Panc1 (cell line): ENCODE data around the gene CEP95. TPM values are rescaled to one million over a fixed set of nuclear protein-coding genes. Genes with fewer than 3 reads are reported as not detected.

Experiments used
- ATAC-seq: fragments of 200-7000 bp; cut with Tn5 transposase; 2 replicates; pipeline ENCODE4 v1.9.1; 2020; ENCODE audit warnings: mild to moderate bottlenecking, moderate library complexity
- BruUV-seq: library from RNA; stranded (reverse); fragments of 400-500 nt; replicated peaks from 2 replicates; lab custom pipeline; 2021; lab: Mats Ljungman, UMichigan
- CTCF ChIA-PET: fragments of 300-600 bp; sonication (Branson Sonifier 250); formaldehyde crosslinking; loops from one replicate; lab custom pipeline; 2022; ENCODE audit warnings: antibody characterized with exemption; lab: Charles Lee
- POLR2A ChIA-PET: fragments of 300-600 bp; sonication (Branson Sonifier 250); formaldehyde crosslinking; loops from one replicate; lab custom pipeline; 2022; ENCODE audit warnings: antibody characterized with exemption; lab: Charles Lee
- DNase-seq: peaks from one replicate; pipeline ENCODE4 v3.0.0-alpha.2; 2010; ENCODE audit warnings: low read depth, low spot score
- H3K27ac ChIP-seq: 2 replicates; pipeline ENCODE4 v1.5.1; 2011; ENCODE audit warnings: mild to moderate bottlenecking, low read length, inconsistent platforms
- H3K27me3 ChIP-seq: fragments of 200-500 bp; sonication (Bioruptor generic); 2 replicates; pipeline ENCODE4 v1.6.0; 2014; ENCODE audit warnings: low read length, inconsistent platforms; ENCODE audit not compliant: control insufficient read depth, insufficient read depth
- H3K36me3 ChIP-seq: fragments of 200-500 bp; sonication (Bioruptor generic); 2 replicates; pipeline ENCODE4 v1.5.1; 2014; ENCODE audit warnings: inconsistent platforms, mild to moderate bottlenecking, low read length, moderate library complexity; ENCODE audit not compliant: control insufficient read depth, insufficient read depth
- H3K4me1 ChIP-seq: 2 replicates; pipeline ENCODE4 v1.5.1; 2011; ENCODE audit warnings: inconsistent platforms, mild to moderate bottlenecking, low read length, moderate library complexity; ENCODE audit not compliant: control insufficient read depth, insufficient read depth
- H3K4me3 ChIP-seq, 2 experiments: 2 replicates each; pipeline ENCODE4 v1.5.1; 2011 to 2012; ENCODE audit warnings: low read depth in 2 of 2, low read length in 2 of 2, mild to moderate bottlenecking in 2 of 2, inconsistent platforms in 1 of 2, moderate library complexity in 1 of 2
- H3K9me3 ChIP-seq: fragments of 200-500 bp; sonication (Bioruptor generic); 2 replicates; pipeline ENCODE4 v1.5.1; 2014; ENCODE audit warnings: low read depth, mild to moderate bottlenecking, inconsistent platforms, low read length, moderate library complexity; ENCODE audit not compliant: control insufficient read depth, insufficient read depth
- POLR2AphosphoS5 ChIP-seq: IDR thresholded peaks from 2 replicates; pipeline ENCODE4 v1.6.1; 2012; ENCODE audit warnings: mild to moderate bottlenecking, low read depth, low read length, moderate library complexity
- SIN3A ChIP-seq: IDR thresholded peaks from 2 replicates; pipeline ENCODE4 v1.6.1; 2012; ENCODE audit warnings: low read depth, mild to moderate bottlenecking, low read length, moderate library complexity, borderline replicate concordance; ENCODE audit not compliant: insufficient read depth
- TCF7L2 ChIP-seq: IDR thresholded peaks from 2 replicates; pipeline ENCODE4 v1.6.1; 2011; ENCODE audit warnings: mild to moderate bottlenecking, low read depth, low read length, inconsistent platforms
- in situ Hi-C: cut with HindIII; loops from 2 replicates; pipeline ENCODE4 v1.10.0; 2016; ENCODE audit warnings: low sequenced_read_pairs, low pct_unique_long_range_greater_than_20kb
- intact Hi-C: fragments of 100-400 bp; cut with micrococcal nuclease; formaldehyde crosslinking; loops from one replicate; pipeline ENCODE4 v1.10.0; 2022; ENCODE audit not compliant: unreplicated experiment
- total RNA-seq: library from RNA; stranded (reverse); gene quantifications from one replicate; pipeline ENCODE4 v1.2.1, GENCODE V29; 2021; ENCODE audit not compliant: unreplicated experiment
- TF ChIP-seq, protein P1 (sequence below): fragments of 450-650 bp; IDR thresholded peaks from 2 replicates; pipeline ENCODE4 v1.5.1; 2017; ENCODE audit warnings: mild to moderate bottlenecking
- TF ChIP-seq, protein P2 (sequence below), 2 experiments: IDR thresholded peaks; 2 replicates each; pipeline ENCODE4 v1.6.1; 2011 to 2012; ENCODE audit warnings: low read depth in 2 of 2, control low read depth in 1 of 2, low read length in 1 of 2, mild to moderate bottlenecking in 1 of 2, moderate library complexity in 1 of 2; ENCODE audit not compliant: insufficient read depth in 1 of 2

CEP95 gene
- total RNA-seq, 1 experiment from 2014 or later, result 23.2 TPM

- H3K9me3 ChIP-seq, result no peaks in the 10 kb centered on the region
- no TSS peak for BruUV-seq
- ATAC-seq, result peak; percentile 81; the same call in 1 of the 2 replicates
- H3K27me3 ChIP-seq, result no peaks in the 10 kb centered on the region
- peak within 1 kb of the TSS; percentile 90 for H3K27ac ChIP-seq
- POLR2A ChIA-PET, result interaction anchor here (0.8 to 1.0 kb wide), 2 partner anchors 9 to 189 kb away, joined by 5 to 9 read pairs; no protein-coding TSS in a partner anchor
- DNase-seq, result peak; percentile 86
- in situ Hi-C loops, result no loop called here
- TF ChIP-seq, protein P1, sequence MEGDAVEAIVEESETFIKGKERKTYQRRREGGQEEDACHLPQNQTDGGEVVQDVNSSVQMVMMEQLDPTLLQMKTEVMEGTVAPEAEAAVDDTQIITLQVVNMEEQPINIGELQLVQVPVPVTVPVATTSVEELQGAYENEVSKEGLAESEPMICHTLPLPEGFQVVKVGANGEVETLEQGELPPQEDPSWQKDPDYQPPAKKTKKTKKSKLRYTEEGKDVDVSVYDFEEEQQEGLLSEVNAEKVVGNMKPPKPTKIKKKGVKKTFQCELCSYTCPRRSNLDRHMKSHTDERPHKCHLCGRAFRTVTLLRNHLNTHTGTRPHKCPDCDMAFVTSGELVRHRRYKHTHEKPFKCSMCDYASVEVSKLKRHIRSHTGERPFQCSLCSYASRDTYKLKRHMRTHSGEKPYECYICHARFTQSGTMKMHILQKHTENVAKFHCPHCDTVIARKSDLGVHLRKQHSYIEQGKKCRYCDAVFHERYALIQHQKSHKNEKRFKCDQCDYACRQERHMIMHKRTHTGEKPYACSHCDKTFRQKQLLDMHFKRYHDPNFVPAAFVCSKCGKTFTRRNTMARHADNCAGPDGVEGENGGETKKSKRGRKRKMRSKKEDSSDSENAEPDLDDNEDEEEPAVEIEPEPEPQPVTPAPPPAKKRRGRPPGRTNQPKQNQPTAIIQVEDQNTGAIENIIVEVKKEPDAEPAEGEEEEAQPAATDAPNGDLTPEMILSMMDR, result no peak
- TF ChIP-seq, protein P2, sequence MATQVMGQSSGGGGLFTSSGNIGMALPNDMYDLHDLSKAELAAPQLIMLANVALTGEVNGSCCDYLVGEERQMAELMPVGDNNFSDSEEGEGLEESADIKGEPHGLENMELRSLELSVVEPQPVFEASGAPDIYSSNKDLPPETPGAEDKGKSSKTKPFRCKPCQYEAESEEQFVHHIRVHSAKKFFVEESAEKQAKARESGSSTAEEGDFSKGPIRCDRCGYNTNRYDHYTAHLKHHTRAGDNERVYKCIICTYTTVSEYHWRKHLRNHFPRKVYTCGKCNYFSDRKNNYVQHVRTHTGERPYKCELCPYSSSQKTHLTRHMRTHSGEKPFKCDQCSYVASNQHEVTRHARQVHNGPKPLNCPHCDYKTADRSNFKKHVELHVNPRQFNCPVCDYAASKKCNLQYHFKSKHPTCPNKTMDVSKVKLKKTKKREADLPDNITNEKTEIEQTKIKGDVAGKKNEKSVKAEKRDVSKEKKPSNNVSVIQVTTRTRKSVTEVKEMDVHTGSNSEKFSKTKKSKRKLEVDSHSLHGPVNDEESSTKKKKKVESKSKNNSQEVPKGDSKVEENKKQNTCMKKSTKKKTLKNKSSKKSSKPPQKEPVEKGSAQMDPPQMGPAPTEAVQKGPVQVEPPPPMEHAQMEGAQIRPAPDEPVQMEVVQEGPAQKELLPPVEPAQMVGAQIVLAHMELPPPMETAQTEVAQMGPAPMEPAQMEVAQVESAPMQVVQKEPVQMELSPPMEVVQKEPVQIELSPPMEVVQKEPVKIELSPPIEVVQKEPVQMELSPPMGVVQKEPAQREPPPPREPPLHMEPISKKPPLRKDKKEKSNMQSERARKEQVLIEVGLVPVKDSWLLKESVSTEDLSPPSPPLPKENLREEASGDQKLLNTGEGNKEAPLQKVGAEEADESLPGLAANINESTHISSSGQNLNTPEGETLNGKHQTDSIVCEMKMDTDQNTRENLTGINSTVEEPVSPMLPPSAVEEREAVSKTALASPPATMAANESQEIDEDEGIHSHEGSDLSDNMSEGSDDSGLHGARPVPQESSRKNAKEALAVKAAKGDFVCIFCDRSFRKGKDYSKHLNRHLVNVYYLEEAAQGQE (IDR thresholded peaks at IDR 0.05; ENCODE audit: insufficient read depth in 1 of 2, low read depth in 2 of 2, low read length in 1 of 2), result no peak
- TF ChIP-seq SIN3A (0 out of 2 replicates have a peak, but pooled peaks have one; percentile 68), POLR2AphosphoS5 (peak; percentile 98), TCF7L2 (peak; percentile 30; the same call in 1 of the 2 replicates)
- CTCF ChIA-PET, result interaction anchor here (1.1 kb wide), 1 partner anchor 86 kb away, joined by 4 read pairs; no protein-coding TSS in a partner anchor
- H3K36me3 ChIP-seq, result peaks cover 65% of the 10 kb centered on the region
- intact Hi-C loops, result no loop called here
- peak within 1 kb of the TSS; percentile 88 to 99 for H3K4me3 ChIP-seq
- H3K4me1 ChIP-seq, result peaks cover 29% of the 10 kb centered on the region
Measured at GRCh38 chr17:64506201-64506575, 589 bp upstream of the CEP95 start, which contains the start of gene DDX5. DDX5 (minus strand) TSS chr17:64506289; CDS start chr17:64506119, 170 bp downstream.

DNA sequence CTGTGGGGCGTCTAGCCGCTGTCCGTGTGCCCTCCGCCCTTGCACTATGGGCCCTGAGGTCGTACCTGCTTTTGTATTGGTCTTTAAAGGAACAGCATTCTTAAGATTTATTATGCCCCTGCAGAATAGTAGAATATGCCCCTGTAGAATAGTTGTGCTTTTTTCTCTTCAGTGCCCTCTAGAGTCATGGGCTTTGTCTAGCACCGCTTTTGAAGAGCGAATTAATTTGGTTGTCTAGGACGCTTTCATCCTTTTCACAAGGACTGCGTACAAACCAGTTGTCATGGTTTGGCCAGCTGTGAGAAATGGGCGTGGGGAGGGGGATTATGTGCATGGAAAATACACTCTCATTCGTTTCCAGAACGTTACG lies 621 bp downstream of the CEP95 start:
- Histone ChIP-seq H3K4me3 (peak overlapping the region; percentile 88 to 99), H3K27me3 (no peaks in the 10 kb centered on the region), H3K4me1 (peaks cover 23% of the 10 kb centered on the region), H3K27ac (peak overlapping the region; percentile 90), H3K9me3 (no peaks in the 10 kb centered on the region), H3K36me3 (peaks cover 58% of the 10 kb centered on the region)
- ATAC-seq (peak; percentile 26; the same call in 1 of the 2 replicates), DNase-seq (no peak)
- ChIA-PET POLR2A (interaction anchor here (1.0 kb wide), 1 partner anchor 10 kb away, joined by 5 read pairs; no protein-coding TSS in a partner anchor), CTCF (no interaction called here)
- intact Hi-C loops, result no loop called here
- no peak for TF ChIP-seq TCF7L2
- TF ChIP-seq, protein P1, result peak; percentile 59
- BruUV-seq, result no TSS peak
- in situ Hi-C loops, result no loop called here
